Measurements from ENCODE around the gene PPP1R13B. TPM values are rescaled to one million over a fixed set of nuclear protein-coding genes. Genes with fewer than 3 reads are reported as not detected.

PPP1R13B gene
- total RNA-seq, 1 donor from 2014 or later: 15.8 TPM

- DNase-seq: no peak
These were observed 33.2 kb upstream of the PPP1R13B start for GRCh38 chr14:103880348-103881267.

GRCh38 chr14:103879570-103880347 lies 32.4 kb upstream of the PPP1R13B start:
- no peak for DNase-seq

- DNase-seq: no peak
These were observed 31.8 kb upstream of the PPP1R13B start for GRCh38 chr14:103879118-103879569.

GRCh38 chr14:103878180-103878579 lies 30.8 kb upstream of the PPP1R13B start:
- DNase-seq: no peak

GRCh38 chr14:103875010-103875409 lies 27.6 kb upstream of the PPP1R13B start:
- no peak for DNase-seq

- no peak for DNase-seq
These were observed 25.2 kb upstream of the PPP1R13B start for GRCh38 chr14:103872481-103873113.

GRCh38 chr14:103871596-103872480 lies 24.5 kb upstream of the PPP1R13B start:
- DNase-seq: no peak

- no peak for DNase-seq
These were observed 23.7 kb upstream of the PPP1R13B start for GRCh38 chr14:103870891-103871595.

- no peak for DNase-seq
These were observed 22.9 kb upstream of the PPP1R13B start for GRCh38 chr14:103870144-103870876.

- DNase-seq: no peak
These were observed 22.2 kb upstream of the PPP1R13B start for GRCh38 chr14:103869406-103870143.

- no peak for DNase-seq
These were observed 21.0 kb upstream of the PPP1R13B start for GRCh38 chr14:103868242-103868897.

GRCh38 chr14:103867523-103867953 lies 20.2 kb upstream of the PPP1R13B start:
- no peak for DNase-seq

- no peak for DNase-seq
These were observed 19.6 kb upstream of the PPP1R13B start for GRCh38 chr14:103867020-103867419.

- no peak for DNase-seq
These were observed 15.9 kb upstream of the PPP1R13B start for GRCh38 chr14:103863245-103863644.

GRCh38 chr14:103862393-103862782 lies 15.0 kb upstream of the PPP1R13B start:
- no peak for DNase-seq

GRCh38 chr14:103861413-103862392 lies 14.3 kb upstream of the PPP1R13B start:
- DNase-seq: no peak

- no peak for DNase-seq
These were observed 12.2 kb upstream of the PPP1R13B start for GRCh38 chr14:103859416-103860202.

Data from occipital lobe (tissue), 2 donors.